Measurements from ENCODE around the gene POC1A. TPM values are rescaled to one million over a fixed set of nuclear protein-coding genes. Genes with fewer than 3 reads are reported as not detected.

POC1A gene
- total and polyA plus RNA-seq, 3 donors from 2014 or later, result 16.7 to 36.1 (median 21.7) TPM

DNA sequence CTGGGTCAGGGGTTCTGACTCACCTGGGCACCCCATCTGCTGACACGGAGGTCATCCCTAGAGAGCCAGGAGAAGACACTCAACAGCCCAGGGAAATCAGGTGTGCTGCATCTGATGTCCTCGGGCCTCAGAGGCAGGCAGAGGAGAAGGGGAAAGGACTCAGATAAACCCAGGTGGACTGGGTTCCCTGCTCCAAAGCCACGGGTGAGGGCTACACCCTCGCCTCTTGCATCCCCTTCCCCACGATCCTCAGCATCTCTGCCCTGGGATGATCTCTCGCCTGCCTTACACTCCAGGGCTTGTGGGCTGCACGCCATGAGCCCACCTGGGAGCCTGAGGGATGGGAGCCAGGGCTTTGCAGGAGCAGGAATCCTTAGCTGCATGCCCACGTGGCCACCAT, 89.7 kb downstream of the POC1A start:
- H3K27ac ChIP-seq, result no peak overlapping the region
- 91 to 95% methylated on average over 6 to 8 of the region's 8 CpGs for WGBS, 2 donors
- TF ChIP-seq CTCF (IDR thresholded peaks at IDR 0.05), result no peak
- no peak for TF ChIP-seq POLR2A (IDR thresholded peaks at IDR 0.05)
- no peak overlapping the region for H3K4me3 ChIP-seq
- intact Hi-C loops (cut with DNase I; ENCODE audit: low total_unique reads), result no loop called here
- no peaks in the 10 kb centered on the region for H3K4me1 ChIP-seq
- no peaks in the 10 kb centered on the region for H3K36me3 ChIP-seq (ENCODE audit: low read depth, missing control alignments)
- no peak for DNase-seq
- no peaks in the 10 kb centered on the region for H3K9me3 ChIP-seq
- no peaks in the 10 kb centered on the region for H3K27me3 ChIP-seq

- Histone ChIP-seq H3K36me3 (ENCODE audit: low read depth, missing control alignments) (no peaks in the 10 kb centered on the region), H3K9me3 (no peaks in the 10 kb centered on the region), H3K4me1 (no peaks in the 10 kb centered on the region), H3K4me3 (no peak overlapping the region), H3K27ac (no peak overlapping the region), H3K27me3 (no peaks in the 10 kb centered on the region)
- 79 to 85% methylated on average over 14 of the region's 14 CpGs for WGBS, 2 donors
- intact Hi-C loops (cut with DNase I; ENCODE audit: low total_unique reads), result no loop called here
- DNase-seq, result no peak
- TF ChIP-seq POLR2A (IDR thresholded peaks at IDR 0.05) (no peak), CTCF (IDR thresholded peaks at IDR 0.05) (no peak)
Measured at GRCh38 chr3:52063026-52063723, 91.0 kb downstream of the POC1A start.

DNA sequence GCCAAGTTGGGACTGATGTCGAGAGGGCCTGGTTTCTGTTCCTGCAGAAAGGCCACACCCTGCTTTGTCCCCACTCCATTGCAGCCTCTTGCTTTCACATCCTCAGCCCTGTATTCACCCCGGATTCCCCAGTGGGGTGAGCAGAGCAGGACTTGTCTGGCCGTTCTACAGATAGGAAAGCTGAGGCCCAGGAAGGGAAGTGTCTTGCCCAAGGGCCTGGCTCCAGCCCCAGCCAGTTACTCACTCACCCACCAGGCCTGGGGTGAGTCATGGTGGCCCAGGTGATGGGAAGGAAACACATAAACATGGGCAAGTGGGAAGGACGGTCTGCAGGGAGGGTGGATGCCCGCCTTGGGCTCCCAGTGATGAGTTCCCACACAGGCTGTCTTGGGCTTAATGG, 91.7 kb downstream of the POC1A start:
- Histone ChIP-seq H3K27ac (no peak overlapping the region), H3K27me3 (no peaks in the 10 kb centered on the region), H3K9me3 (no peaks in the 10 kb centered on the region), H3K4me3 (no peak overlapping the region), H3K36me3 (ENCODE audit: low read depth, missing control alignments) (no peaks in the 10 kb centered on the region), H3K4me1 (no peaks in the 10 kb centered on the region)
- no peak for DNase-seq
- TF ChIP-seq CTCF (IDR thresholded peaks at IDR 0.05), result no peak
- no peak for TF ChIP-seq POLR2A (IDR thresholded peaks at IDR 0.05)
- 80 to 84% methylated on average over 3 to 5 of the region's 5 CpGs for WGBS, 2 donors
- intact Hi-C loops (cut with DNase I; ENCODE audit: low total_unique reads), result no loop called here

DNA sequence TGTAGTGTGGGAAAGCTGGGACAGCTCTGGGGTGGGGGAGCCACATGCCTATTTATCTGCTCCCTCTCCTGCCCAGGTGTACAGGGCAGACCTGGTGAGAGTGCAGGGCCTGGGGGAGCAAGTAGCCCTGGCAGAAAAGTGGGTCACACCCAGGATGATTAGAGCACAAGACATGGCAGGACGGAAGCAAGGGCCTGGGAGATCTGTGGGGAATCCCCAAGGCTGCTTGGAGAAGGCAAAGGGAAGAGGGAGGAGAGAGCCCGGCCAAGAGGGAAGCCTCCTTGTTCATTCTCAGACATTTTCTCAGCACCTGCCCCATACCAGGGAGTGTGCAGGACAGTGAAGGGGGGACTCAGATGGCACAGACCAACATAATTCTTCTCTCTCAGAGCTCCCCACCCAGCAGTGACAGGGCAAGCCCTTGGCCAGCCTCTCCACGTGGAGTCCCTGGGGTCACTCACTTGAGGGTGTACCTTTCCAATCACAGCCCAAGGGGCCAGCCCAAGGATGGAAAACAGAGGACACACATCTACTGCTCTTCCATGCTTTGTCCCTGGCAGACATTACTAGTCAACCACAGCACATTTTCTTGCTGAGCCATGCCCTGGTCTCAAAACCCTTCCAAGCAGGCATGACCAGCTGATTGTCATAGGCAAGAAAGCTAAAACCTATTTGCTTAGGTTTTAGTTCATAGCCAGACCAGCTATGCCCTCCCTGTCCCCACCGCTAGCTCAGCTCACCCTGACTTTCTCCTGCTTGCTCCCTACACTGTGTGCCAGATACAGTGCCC, 92.9 kb downstream of the POC1A start:
- no peak overlapping the region for H3K27ac ChIP-seq
- H3K4me3 ChIP-seq, result no peak overlapping the region
- H3K9me3 ChIP-seq, result no peaks in the 10 kb centered on the region
- 79 to 84% methylated on average over 4 of the region's 4 CpGs for WGBS, 2 donors
- H3K27me3 ChIP-seq, result no peaks in the 10 kb centered on the region
- no peak for DNase-seq
- H3K36me3 ChIP-seq (ENCODE audit: low read depth, missing control alignments), result no peaks in the 10 kb centered on the region
- intact Hi-C loops (cut with DNase I; ENCODE audit: low total_unique reads), result no loop called here
- H3K4me1 ChIP-seq, result no peaks in the 10 kb centered on the region
- TF ChIP-seq POLR2A (IDR thresholded peaks at IDR 0.05) (no peak), CTCF (IDR thresholded peaks at IDR 0.05) (no peak)

Data from testis (tissue), 3 donors.